Ovary (tissue), 3 donors: ENCODE results near the gene REXO2.

Experiments
- CTCF ChIP-seq, 3 donors: fragments of 450-650 bp in 2 of 3; fragments of 200-600 bp in 1 of 3; IDR thresholded peaks; one replicate each; pipeline versions ENCODE4 v1.5.1 to v1.8.0; 2016 to 2022; ENCODE audit warnings: antibody characterized with exemption in 3 of 3, mild to moderate bottlenecking in 1 of 3
- POLR2A ChIP-seq: fragments of 450-650 bp; IDR thresholded peaks from one replicate; pipeline ENCODE4 v1.6.1; 2017; ENCODE audit warnings: antibody characterized with exemption, mild to moderate bottlenecking, moderate library complexity
- donor health status: DM: no; HTN: no; CAD: no.

GRCh38 chr11:114440121-114440860 lies 1.0 kb downstream of the REXO2 start:
- no peak for TF ChIP-seq CTCF (IDR thresholded peaks at IDR 0.05)
- no peak for TF ChIP-seq POLR2A
